Upper lobe of left lung (tissue), 6 donors: Measurements from ENCODE around the gene TPPP. TPM values are rescaled to one million over a fixed set of nuclear protein-coding genes. Genes with fewer than 3 reads are reported as not detected.

Source experiments
- ATAC-seq, 2 donors: fragments of 200-7000 bp; cut with Tn5 transposase; one replicate each; pipeline ENCODE4 v1.9.1; 2022; ENCODE audit warnings: mild to moderate bottlenecking in 2 of 2, moderate library complexity in 2 of 2; ENCODE audit not compliant: low FRiP score in 2 of 2
- DNase-seq, 2 donors: peaks; one replicate each; pipeline ENCODE4 v3.0.0-alpha.2; 2019 to 2020
- H3K27ac ChIP-seq, 4 donors: fragments of 200-600 bp; sonication (generic); one replicate each; pipeline ENCODE4 v1.5.1; 2016 to 2019
- H3K27me3 ChIP-seq, 4 donors: fragments of 200-600 bp; sonication (generic); one replicate each; pipeline ENCODE4 v1.5.1; 2017 to 2019
- H3K36me3 ChIP-seq, 4 donors: fragments of 200-600 bp; sonication (generic); one replicate each; pipeline ENCODE4 v1.5.1; 2016 to 2019
- H3K4me1 ChIP-seq, 4 donors: fragments of 200-600 bp; sonication (generic); one replicate each; pipeline ENCODE4 v1.5.1; 2018 to 2019
- H3K4me3 ChIP-seq, 4 donors: fragments of 200-600 bp; sonication (generic); one replicate each; pipeline ENCODE4 v1.5.1; 2017 to 2019; ENCODE audit warnings: mild to moderate bottlenecking in 2 of 4, moderate library complexity in 1 of 4
- H3K9me3 ChIP-seq, 4 donors: fragments of 200-600 bp; sonication (generic); one replicate each; pipeline ENCODE4 v1.5.1; 2018 to 2019
- CTCF ChIP-seq, 6 experiments: fragments of 450-650 bp in 4 of 6; fragments of 200-600 bp in 2 of 6; sonication (generic) in 2 of 6; IDR thresholded peaks; one replicate each; pipeline ENCODE4 v1.5.1; 2016 to 2019; ENCODE audit warnings: antibody characterized with exemption in 6 of 6
- EP300 ChIP-seq, 4 donors: sonication (generic); formaldehyde crosslinking; IDR thresholded peaks; one replicate each; pipeline ENCODE4 v1.5.1; 2017; ENCODE audit warnings: antibody characterized with exemption in 4 of 4, control low read depth in 2 of 4
- POLR2A ChIP-seq, 4 donors: fragments of 450-650 bp; IDR thresholded peaks; one replicate each; pipeline ENCODE4 v1.5.1; 2016 to 2017; ENCODE audit warnings: antibody characterized with exemption in 4 of 4, mild to moderate bottlenecking in 2 of 4
- POLR2AphosphoS5 ChIP-seq, 2 donors: sonication (generic); formaldehyde crosslinking; IDR thresholded peaks; one replicate each; pipeline ENCODE4 v1.5.1; 2017; ENCODE audit warnings: antibody characterized with exemption in 2 of 2
- WGBS, 2 donors: methylation state at CpG; one replicate each; pipeline ENCODE4 v1.1.5; 2017 to 2018; 5-methylcytosine and 5-hydroxymethylcytosine counted together
- total RNA-seq, 6 donors: library from RNA; depleted of rRNA in 4 of 6; stranded (reverse); fragments of >200 nt in 4 of 6; gene quantifications; one replicate each; pipeline versions ENCODE4 v1.1.0 to v1.2.1, GENCODE V29; 2016 to 2021
- donor health status: DM: no; HTN: no; CAD: no; lungs with moderate emphysema.
- donor health status: DM: no; HTN: yes; CAD: no; lungs with severe emphysema.

The TPPP gene
- total RNA-seq, 6 donors from 2014 or later, result 14.3 to 42.7 (median 19.1) TPM

GRCh38 chr5:643811-644271 lies 49.3 kb downstream of the TPPP start:
- no peak for ATAC-seq
- TF ChIP-seq CTCF (IDR thresholded peaks at IDR 0.05), result no peak
- no peak for TF ChIP-seq EP300 (IDR thresholded peaks at IDR 0.05)
- no peak for TF ChIP-seq POLR2A (IDR thresholded peaks at IDR 0.05)
- TF ChIP-seq POLR2AphosphoS5 (IDR thresholded peaks at IDR 0.05), result no peak
- no peak overlapping the region for H3K27ac ChIP-seq
- H3K36me3 ChIP-seq, result peaks cover 5 to 73% (median 26%) of the 10 kb centered on the region in 4 donors
- no peak for DNase-seq
- WGBS, 2 donors, result 86 to 92% methylated on average over 7 to 11 of the region's 11 CpGs
- H3K27me3 ChIP-seq, result no peaks in the 10 kb centered on the region
- no peak overlapping the region for H3K4me3 ChIP-seq
- H3K4me1 ChIP-seq, result no peaks in the 10 kb centered on the region
- H3K9me3 ChIP-seq, result no peaks in the 10 kb centered on the region

GRCh38 chr5:643351-643801 lies 49.8 kb downstream of the TPPP start:
- Histone ChIP-seq H3K4me3 (no peak overlapping the region), H3K36me3 (peaks cover 5 to 78% (median 30%) of the 10 kb centered on the region in 4 donors), H3K27me3 (no peaks in the 10 kb centered on the region), H3K9me3 (no peaks in the 10 kb centered on the region), H3K4me1 (no peaks in the 10 kb centered on the region), H3K27ac (no peak overlapping the region)
- TF ChIP-seq POLR2AphosphoS5 (IDR thresholded peaks at IDR 0.05), result no peak
- no peak for TF ChIP-seq POLR2A (IDR thresholded peaks at IDR 0.05)
- TF ChIP-seq EP300 (IDR thresholded peaks at IDR 0.05), result no peak
- no peak for TF ChIP-seq CTCF (IDR thresholded peaks at IDR 0.05)
- DNase-seq (no peak), ATAC-seq (no peak)
- WGBS, 2 donors, result 91 to 95% methylated on average over 16 to 20 of the region's 21 CpGs

- 90 to 96% methylated on average over 2 to 14 of the region's 14 CpGs for WGBS, 2 donors
- Histone ChIP-seq H3K9me3 (no peaks in the 10 kb centered on the region), H3K4me3 (no peak overlapping the region), H3K27ac (no peak overlapping the region), H3K36me3 (peaks cover 12 to 79% (median 37%) of the 10 kb centered on the region in 4 donors), H3K27me3 (no peaks in the 10 kb centered on the region), H3K4me1 (no peaks in the 10 kb centered on the region)
- TF ChIP-seq CTCF (IDR thresholded peaks at IDR 0.05), result no peak
- TF ChIP-seq POLR2A (IDR thresholded peaks at IDR 0.05), result no peak
- no peak for TF ChIP-seq POLR2AphosphoS5 (IDR thresholded peaks at IDR 0.05)
- no peak for TF ChIP-seq EP300 (IDR thresholded peaks at IDR 0.05)
- ATAC-seq (no peak), DNase-seq (no peak)
Observed at GRCh38 chr5:642481-642880, 50.7 kb downstream of the TPPP start.

- H3K4me1 ChIP-seq, result no peaks in the 10 kb centered on the region
- no peak overlapping the region for H3K27ac ChIP-seq
- no peak for DNase-seq
- no peak for ATAC-seq
- H3K36me3 ChIP-seq, result peaks cover 14 to 72% (median 41%) of the 10 kb centered on the region in 4 donors
- no peak overlapping the region for H3K4me3 ChIP-seq
- no peaks in the 10 kb centered on the region for H3K9me3 ChIP-seq
- H3K27me3 ChIP-seq, result no peaks in the 10 kb centered on the region
- WGBS, 2 donors, result 88 to 95% methylated on average over 13 to 14 of the region's 14 CpGs
- TF ChIP-seq POLR2AphosphoS5 (IDR thresholded peaks at IDR 0.05) (no peak), CTCF (IDR thresholded peaks at IDR 0.05) (no peak), EP300 (IDR thresholded peaks at IDR 0.05) (no peak), POLR2A (IDR thresholded peaks at IDR 0.05) (no peak)
Observed at GRCh38 chr5:641331-641765, 51.8 kb downstream of the TPPP start.
